HG03460 (cell line): Measurements from ENCODE around the gene NRXN3.

ENCODE experiments used
- ATAC-seq: cut with Tn5 transposase; IDR thresholded peaks from one replicate; pipeline ENCODE4 v1.9.1; 2021; ENCODE audit not compliant: unreplicated experiment

The NRXN3 gene

GRCh38 chr14:78319406-78319805 is 149.2 kb downstream of the NRXN3 start:
- ATAC-seq, result no peak

GRCh38 chr14:78319887-78320635 is 149.9 kb downstream of the NRXN3 start:
- ATAC-seq, result no peak

GRCh38 chr14:78324353-78324752 is 154.2 kb downstream of the NRXN3 start:
- no peak for ATAC-seq

- ATAC-seq, result no peak
Measured at GRCh38 chr14:78325911-78326310, 155.7 kb downstream of the NRXN3 start.

- no peak for ATAC-seq
Measured at GRCh38 chr14:78327426-78328221, 157.5 kb downstream of the NRXN3 start.

GRCh38 chr14:78329371-78329770 is 159.2 kb downstream of the NRXN3 start:
- ATAC-seq, result no peak

- ATAC-seq, result no peak
Measured at GRCh38 chr14:78335531-78335930, 165.4 kb downstream of the NRXN3 start.

GRCh38 chr14:78340250-78340649 is 170.1 kb downstream of the NRXN3 start:
- no peak for ATAC-seq

- no peak for ATAC-seq
Measured at GRCh38 chr14:78341827-78342389, 171.7 kb downstream of the NRXN3 start.

GRCh38 chr14:78342879-78343278 is 172.7 kb downstream of the NRXN3 start:
- ATAC-seq, result no peak

GRCh38 chr14:78344290-78344689 is 174.1 kb downstream of the NRXN3 start:
- ATAC-seq, result no peak

- no peak for ATAC-seq
Measured at GRCh38 chr14:78345131-78345744, 175.1 kb downstream of the NRXN3 start.

GRCh38 chr14:78346747-78347146 is 176.6 kb downstream of the NRXN3 start:
- no peak for ATAC-seq

- ATAC-seq, result no peak
Measured at GRCh38 chr14:78355109-78355508, 184.9 kb downstream of the NRXN3 start.

- ATAC-seq, result no peak
Measured at GRCh38 chr14:78356391-78356790, 186.2 kb downstream of the NRXN3 start.

GRCh38 chr14:78358591-78358990 is 188.4 kb downstream of the NRXN3 start:
- no peak for ATAC-seq

GRCh38 chr14:78359581-78359980 is 189.4 kb downstream of the NRXN3 start:
- no peak for ATAC-seq

- ATAC-seq, result no peak
Measured at GRCh38 chr14:78363008-78363407, 192.8 kb downstream of the NRXN3 start.

GRCh38 chr14:78367355-78367754 is 197.2 kb downstream of the NRXN3 start:
- ATAC-seq, result no peak

GRCh38 chr14:78383060-78383459 is 212.9 kb downstream of the NRXN3 start:
- no peak for ATAC-seq

GRCh38 chr14:78398216-78398615 is 228.0 kb downstream of the NRXN3 start:
- no peak for ATAC-seq
